Stimulated activated CD4-positive, alpha-beta T cell treated with anti-CD3 and anti-CD28 coated beads, Interleukin-12 subunit alpha, Interleukin-12 subunit beta, amount 100 ng/mL, for 48 hours (primary cell): ENCODE measurements around the gene AKT1.
A peak's percentile ranks its signal among the peaks of the same experiment; 100 is the strongest.
"Not testable (repeated sequence)": the region's sequence is repeated elsewhere in the genome, so short reads cannot be mapped to it uniquely, and the experiment has no call there.

Experiments
- DNase-seq, 3 donors: peaks; one replicate each; pipeline ENCODE4 v3.0.0-alpha.2; 2020; ENCODE audit warnings: low read depth in 2 of 3, low spot score in 1 of 3

AKT1 gene

DNA sequence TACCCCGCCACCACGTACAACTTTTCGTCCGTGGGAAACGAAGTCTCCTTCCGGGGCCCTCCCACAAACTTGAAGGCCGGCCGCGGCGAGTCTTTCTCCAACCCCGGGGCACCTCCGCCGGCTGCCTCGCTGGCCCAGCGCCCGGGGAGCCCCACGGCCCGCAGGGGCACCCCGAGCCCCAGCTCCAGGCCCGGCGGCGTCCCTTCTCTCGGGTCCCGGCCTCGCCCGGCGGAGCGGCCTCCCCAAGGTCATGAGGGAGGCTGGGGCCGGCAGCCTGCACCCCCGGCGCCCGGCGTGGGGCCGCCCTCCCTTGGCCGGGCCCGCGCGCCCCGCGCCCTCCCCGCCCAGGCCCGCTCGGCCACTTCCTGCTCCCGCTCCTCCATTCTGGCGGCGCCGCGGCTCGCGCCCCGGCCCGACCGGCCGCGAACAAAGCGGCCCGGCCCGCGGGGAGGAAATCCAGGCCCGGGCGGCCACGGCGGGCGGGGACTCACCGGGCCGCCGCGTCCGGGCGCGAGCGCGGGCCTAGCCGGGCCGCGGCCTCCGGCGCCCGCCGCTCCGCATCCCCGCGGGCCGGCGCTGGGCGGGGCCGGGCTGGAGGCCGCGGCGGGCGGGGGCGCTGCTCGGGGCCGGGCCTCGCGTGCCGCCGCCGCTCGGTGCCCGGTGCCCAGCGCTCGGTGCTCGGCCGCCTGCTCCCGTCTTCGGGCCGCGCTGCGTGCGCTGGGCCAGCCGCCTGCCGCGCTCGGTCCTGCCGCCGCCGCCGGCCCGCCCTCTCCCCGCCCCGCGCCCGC is at the start of gene AKT1:
TSS of gene AKT1 (minus strand) at position 756 of the 788 bp plus-strand sequence. CDS start 3,105 bp downstream, outside the sequence.
- DNase-seq, result no peak

DNA sequence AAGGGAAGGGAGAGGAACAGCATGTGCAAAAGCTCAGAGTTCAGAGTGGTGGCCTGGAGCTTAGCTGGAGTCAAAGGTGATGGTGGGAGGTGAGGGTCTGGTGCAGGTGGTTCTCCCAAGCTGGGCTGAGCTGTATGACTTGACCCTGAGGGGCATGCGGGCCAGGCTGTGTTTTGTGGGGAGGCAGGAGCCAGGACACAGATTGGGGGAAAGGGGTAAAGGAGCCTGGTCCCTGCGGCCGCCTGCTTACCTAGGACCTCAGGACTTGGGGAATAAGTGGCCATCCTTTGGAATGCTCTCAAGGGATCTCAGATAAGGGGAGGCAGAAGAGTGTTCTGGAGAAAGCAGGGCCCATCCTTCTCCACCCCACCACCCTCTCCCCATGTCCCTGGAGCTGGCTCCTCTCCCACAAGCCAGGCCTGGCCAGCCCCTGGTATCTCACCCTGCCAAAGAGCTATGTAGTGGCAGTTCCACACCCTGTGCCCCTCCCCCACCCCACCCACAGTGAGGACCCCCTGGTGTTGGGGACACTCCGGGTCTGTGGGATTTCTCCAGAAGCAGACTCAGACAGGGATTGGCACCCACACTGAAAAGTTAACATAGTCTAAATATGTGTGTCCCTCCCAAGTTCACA is 49.6 kb upstream of the AKT1 start:
- DNase-seq, result no peak

DNA sequence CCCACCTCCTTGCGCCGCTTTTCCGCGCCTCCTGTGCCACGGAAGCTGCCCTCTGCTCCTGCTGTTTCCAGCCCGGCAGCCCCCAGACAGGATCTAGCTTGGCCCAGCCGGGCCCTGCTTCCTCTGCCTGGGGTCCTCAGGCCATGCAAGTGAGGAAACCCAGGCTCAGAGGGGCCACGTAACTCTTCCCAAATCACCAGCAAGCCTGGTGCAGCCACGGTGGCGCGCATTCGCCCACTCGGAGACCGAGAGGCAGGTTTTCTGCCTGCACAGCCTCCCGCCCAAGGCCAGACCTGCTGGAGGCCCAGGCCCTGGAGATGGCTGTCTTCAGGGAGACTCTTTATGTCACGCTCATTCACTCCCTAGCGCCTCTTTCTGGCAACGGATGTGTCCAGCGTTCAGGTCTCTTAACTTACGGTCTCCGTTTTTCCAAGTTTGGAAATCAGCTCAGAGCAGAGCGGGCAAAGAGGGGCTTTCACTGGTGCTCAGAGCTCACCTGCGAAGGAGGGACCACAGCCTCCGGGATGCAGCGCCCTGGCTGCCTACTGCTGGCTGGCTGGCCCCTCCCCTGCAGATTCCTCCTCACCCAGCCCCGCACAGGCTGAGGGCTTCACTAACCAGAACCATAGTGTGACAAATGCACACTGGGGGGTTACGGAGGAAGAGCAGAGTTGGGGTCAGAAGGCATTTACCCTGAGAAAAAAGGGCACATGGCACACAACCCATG is 48.9 kb upstream of the AKT1 start:
- DNase-seq, result no peak

DNA sequence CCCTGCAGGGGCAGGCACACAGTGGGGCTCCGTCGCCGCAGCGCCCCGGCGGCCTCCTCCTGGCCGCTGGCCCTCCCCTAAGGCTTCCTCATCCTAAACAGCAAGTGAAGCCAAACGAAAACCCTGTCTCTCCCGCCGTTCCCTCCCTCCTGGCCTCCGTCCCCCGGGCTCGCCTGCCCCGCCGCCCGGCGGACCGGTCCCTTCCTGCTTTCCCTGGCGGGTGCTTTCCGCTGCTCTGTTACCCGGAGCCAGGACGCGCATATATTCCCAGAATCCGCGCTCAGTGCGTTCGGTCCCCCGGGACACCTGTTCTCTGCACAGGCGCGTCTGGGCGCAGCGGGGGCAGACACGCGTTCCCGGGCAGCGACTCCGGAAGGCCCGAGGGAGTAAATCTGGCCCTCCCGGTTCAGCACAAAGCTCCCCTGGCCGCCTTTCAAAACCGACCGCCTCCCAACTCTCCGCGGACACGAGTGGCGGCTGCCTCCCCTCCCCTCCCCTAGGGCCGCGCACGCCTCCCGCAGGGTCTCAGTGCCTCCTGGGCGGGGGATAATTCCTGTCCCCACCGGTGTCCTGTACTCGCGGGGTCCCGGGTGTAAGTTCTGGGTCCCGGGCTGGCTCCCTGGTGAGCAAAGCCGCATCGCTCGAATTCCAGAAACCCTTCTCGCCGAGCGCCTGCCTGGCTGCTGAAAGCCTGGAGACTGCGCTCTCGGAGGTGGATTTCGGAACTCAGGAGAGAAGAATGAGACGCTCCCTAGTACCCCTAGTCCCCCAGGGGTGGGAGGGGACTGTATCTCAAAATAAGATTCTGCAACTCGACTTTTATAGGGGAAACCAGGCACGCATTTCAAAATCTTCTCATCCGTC is 48.1 kb upstream of the AKT1 start:
- DNase-seq, result no peak

DNA sequence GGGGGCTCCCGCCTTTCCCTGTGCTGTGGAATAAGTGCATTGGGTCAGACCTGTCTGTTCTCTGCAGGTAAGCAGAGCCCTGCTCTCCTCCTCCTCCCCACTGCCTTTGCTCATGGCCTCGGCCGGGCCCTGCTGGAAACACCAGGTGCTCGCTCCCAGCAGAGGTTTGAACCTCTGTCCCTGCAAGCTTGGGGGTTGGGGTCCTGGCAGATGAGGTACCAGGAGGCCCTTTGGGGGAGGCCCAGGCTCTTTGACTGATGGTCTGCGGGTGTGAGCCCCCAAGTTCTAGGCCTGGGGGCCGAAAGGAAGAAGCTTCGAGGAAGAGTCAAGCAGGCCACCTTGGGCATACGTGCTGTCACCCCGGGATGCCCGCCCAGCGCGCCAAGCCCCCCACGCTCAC is 47.5 kb upstream of the AKT1 start:
- no peak for DNase-seq

DNA sequence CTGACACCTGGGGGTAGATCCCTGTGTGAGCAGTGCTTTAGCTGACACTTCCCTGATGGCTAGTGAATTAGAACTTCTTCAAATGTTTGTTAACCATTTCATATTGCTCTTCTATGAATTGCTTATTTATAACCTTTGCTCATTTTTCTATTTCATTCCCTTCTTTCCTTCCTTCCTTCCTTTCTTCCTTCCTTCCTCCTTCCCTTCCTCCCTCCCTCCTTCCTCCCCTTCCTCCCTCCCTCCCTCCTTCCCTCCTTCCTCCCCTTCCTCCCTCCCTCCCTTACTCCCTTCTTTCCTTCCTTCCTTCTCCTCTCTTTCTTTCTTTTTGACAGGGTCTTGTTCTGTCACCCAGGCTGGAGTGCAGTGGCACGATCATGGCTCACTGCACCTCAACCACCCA is 46.2 kb upstream of the AKT1 start:
- no peak for DNase-seq

DNA sequence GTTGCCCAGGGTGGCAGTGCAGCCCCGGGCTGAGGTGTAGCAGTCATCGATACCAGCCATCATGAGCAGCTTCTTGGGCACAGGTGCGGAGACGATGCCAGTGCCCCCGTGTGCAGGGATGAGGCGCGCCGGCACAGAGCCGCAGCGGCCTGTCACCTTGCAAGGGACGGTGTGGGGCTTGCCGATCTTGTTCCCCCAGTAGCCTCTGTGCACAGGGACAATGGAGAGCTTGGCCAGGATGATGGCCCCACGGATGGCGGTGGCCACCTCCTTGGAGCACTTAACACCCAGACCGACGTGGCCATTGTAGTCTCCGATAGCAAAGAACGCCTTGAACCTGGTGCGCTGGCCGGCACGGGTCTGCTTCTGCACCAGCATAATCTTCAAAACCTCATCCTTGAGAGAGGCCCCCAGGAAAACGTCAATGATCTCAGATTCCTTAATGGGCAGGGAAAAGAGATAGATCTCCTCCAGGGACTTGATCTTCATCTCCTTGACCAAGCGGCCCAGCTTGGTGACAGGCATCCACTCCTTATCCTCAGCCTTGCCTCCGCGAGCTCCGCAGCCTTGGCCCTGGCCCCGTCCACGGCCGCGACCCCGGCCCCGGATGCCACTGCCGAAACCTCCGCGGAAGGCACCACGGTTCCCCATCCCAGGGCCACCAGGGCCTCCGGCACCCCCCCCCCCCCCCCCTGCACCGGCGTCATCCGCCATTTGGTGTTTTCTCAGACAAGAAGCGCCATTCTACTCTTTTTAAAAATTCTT is 40.8 kb upstream of the AKT1 start:
- not testable (repeated sequence) for DNase-seq

DNA sequence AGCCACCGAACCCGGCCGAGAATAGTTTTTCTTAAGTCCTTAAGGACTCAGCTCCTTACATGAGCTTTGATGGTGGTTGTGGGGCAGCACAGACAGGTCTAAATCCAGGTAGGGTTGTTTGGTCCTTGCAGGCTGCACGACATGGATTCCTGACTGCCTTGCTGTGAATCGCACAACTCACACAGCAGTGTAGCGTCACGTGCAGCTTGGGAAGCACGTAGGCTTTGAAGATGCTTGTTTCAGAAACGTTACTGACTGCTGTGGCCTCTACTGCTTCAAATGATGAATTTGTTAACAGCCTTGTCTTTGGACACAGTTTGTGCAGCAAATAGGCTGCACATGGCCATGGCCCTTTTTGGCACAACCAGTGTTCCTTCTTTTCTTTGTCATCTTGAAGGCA is 35.2 kb upstream of the AKT1 start:
- DNase-seq, result no peak

DNA sequence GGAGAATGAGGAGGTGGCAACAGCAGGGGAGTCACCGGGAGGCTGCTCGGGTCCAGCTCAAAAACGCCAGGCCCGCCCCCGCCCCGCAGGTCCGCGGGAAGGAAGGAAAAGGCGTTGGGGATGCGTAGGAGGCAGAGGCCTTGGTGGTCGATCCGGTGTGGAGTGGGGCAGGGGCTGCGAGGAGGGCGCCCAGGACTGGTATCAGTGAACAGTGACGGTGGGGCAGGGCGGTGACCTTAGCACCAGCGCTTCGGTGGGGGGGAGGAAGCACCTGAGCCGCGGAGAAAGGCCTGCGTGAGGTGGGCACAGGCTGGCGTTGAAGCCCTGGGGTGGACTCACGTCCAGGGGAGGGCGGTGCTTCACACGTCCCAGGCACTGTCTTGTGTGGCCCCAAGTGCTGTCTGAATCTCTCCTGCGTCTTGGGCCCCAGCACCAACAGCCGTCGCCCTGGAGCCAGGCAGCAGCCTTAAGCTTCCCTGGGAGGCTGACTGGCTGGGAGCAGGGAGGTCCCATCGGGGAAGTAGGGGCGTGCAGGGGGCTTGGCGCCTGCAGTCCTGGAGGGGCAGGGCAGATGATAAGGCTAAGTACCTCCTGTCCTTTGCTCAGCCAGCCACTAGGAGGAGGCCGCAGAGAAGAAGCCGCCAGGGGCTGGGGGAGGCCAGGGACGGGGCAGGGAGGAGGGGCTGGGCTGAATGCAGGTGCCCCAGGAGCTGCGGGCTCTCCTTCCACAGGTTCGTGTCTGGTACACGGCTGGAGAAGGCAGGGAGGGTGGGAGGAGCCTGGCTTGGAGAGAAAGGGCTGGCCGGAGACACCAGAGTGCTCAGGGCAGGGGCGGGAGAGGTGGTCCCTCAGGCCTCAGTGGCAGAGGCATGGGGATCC is 31.9 kb upstream of the AKT1 start:
- DNase-seq, result peak in 2 of 3 donors; percentile 30 to 32

DNA sequence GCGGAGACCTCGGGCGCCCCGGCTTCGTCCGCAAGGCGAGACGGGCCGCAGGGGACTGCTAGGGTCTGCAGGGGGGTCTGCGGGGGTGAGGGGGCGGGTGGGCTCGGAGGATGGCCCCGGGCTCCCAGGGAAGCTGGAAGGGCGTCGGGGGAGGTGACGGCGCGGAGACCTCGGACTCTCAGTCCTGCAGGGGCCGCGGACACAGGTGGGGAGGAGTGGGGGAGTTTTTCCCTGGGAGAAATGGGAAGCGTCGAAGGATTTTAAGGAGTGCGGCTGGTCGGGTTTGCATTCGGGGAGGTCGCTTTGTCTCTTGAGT is 31.3 kb upstream of the AKT1 start:
- DNase-seq, result no peak

DNA sequence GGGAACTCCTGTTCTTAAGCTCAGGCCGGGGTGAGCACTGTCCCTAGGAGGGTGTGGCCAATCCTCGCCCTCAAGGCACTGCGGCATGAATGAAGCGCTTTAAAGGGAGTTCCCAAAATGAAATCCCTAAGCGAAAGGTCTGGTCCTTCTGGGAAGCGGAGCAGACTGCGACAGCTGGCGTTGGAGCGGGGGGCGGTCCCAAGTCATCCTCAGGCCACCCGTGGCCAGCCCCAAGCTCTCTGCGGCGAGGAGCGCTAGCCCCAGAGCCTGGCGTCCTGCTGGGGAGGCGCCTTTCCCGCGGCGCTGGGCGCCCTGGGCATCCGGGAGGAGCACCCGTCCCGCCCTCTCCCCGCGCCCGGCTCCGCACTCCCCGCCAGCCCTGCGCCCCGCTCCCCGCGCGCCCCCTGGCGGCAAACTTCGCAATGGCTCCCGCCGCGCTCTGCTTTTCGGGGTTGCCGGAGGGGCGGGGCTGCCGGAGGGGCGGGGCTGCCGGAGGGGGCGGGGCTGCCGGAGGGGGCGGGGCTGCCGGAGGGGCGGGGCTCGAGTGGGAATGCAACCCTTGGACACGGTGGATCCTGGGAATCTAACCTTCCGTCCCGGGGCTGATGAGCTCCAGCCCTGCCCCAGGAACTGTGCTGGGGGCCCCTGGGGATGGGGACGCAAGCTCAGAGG is 30.8 kb upstream of the AKT1 start:
- DNase-seq, result peak; percentile 85 to 93 (median 92)

DNA sequence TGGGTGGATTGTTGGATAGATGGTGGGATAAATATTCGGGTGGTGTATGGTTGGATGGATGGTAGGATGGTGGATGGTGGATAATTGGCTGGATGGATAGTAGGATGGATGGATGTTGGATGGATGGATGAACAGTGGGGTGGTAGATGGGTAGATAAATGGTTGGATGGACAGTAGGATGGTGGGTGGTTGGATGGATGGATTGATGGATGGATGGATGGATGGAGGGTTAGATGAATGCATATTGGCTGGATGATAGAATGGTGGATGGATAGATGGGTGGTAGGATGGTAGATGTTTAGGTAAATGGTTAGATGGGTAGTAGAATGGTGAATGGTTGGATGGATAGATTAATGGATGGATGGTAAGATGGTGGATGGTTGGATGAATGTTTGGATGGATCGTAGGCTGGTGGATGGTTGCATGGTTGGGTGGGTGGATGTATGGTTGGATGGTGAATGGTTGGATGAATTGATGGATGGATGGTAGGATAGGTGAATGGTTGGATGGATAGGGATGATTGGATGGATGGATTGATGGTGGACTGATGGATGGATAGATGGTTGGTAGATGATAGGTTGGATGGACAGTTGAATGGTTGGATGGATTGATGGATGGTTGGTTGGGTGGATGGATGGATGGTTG is 28.9 kb upstream of the AKT1 start:
- DNase-seq, result no peak

DNA sequence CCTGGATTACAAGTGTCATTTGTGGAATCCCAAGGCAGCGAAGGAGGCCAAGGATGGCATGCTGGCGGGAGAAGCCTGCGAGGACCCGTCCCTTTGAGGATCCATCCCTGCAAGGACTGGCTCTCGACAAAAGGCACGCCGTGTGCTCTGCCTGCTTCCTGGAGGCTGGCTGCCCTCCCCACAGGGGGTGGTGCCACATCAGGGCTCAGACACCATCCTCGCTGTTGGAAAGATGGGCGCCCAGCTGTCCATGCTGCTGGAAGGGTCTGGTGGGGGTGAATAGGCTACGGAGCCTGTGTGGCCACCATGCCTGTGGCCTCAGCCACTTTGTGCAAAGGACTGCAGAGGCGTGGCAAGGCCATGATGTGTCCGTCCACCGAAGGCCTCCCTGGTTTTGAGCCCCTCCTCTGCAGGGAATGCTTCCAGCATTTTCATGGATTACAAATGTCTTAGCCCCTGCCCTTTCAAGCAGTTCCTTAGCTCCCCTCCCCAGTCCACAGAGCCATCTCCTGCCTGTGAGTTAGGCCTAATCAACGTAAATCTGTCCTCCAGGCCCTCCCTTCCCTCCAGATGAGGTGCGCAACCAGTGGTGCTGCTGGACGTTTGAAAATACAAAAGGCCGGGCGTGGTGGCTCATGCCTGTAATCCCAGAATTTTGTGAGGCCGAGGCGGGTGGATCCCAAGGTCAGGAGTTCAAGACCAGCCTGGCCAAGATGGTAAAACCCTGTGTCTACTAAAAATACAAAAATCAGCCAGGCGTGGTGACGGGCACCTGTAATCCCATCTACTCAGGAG is 27.5 kb upstream of the AKT1 start:
- no peak for DNase-seq

DNA sequence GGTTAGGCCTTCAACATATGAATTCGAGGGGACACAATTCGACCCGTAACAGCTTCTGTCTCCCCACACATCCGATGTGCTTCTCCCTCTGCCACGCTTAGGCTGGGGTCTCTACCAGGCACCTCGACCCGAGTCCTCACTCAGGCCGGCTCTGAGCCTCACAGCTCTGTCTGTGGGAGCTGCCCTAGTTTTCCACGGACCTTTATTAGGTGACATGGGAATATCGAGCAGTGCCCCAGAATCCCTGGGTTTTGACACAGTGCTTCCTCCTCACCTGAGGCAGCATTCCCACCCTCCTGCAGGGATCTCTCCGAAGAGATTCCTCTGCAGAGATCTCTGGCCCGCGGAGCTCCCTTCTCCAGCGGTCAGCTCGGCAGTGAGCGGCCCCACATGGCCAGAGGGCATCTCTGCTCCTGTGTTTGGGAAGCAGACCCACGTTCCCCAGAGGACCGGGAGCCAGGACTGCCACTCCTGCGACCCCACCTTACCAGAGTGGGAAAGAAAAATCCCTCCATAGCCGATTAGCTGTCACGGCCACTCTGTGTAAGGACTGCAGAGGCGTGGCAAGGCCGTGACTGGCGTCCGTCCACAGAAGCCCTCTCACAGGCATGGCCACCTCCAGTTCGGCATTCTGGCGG is 26.5 kb upstream of the AKT1 start:
- no peak for DNase-seq

DNA sequence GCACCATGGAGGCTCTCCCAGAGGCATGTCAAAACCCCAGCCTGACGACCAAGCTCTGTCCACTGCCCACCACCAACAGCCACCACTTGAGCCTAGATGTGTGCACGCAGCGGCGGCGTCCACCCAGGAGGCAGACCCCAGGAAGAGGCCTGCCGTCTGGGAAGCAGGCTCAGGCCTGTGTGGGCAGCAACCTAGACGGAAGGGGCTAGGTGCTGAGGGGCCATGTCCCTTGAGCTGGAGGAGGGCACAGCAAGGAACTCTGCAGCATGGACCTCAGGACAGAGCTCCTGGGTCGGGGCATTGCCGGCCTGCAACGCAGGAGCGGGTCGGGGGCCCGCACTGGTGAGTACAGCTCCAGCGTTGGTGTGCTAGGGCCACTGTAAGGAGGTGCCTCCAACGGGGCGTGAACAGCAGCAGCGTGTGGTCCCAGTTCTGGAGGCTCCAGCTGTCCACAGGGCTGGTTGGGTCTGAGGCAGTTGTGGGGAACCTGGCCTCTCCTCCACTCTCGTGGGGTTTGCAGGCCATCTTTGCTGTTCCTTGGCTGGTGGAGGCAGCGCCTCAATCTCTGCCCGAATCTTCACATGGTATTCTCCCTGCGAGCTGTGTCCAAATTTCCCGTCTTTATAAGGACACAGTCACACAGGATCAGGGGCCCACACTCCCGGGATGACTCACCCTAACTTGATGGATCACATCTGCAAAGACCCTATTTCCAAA is 25.8 kb upstream of the AKT1 start:
- no peak for DNase-seq

DNA sequence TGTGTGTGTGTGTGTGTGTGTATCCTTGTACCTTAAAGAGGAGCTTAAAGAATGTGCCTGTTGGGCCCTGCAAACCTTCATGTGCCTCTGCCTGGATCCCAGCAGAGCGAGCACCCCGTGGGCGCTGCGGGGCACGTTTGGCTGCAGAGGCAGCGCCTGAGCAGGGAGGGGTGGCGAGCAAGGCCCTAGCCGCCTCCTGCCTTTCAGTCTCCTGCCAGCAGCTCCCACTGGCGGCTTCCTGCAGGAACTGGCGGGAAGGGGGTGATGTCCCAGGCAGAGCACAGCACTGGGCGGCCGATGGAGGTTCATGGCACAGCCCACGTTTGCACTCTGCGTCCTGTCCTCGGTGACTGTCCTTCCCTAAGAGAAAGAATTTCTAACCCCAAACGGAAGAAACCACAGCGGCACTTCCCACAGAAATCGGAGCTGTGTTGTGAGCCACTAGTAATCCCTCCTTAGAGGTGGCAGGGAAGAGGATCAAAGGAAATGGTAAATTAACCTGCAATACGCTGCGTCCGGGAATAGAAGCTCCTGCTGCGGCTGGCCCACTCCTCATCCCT is 25.2 kb upstream of the AKT1 start:
- no peak for DNase-seq
